NT2/D1 (cell line): ENCODE data around the gene GDPGP1.

Experiments
- DNase-seq: peaks from one replicate; pipeline ENCODE4 v3.0.0-alpha.2; 2011; ENCODE audit warnings: low read depth, low spot score
- H3K27me3 ChIP-seq: 2 replicates; pipeline ENCODE4 v1.6.0; 2011; ENCODE audit warnings: mild to moderate bottlenecking; ENCODE audit not compliant: insufficient read length, insufficient read depth
- H3K36me3 ChIP-seq: 2 replicates; pipeline ENCODE4 v1.6.1; 2011; ENCODE audit warnings: mild to moderate bottlenecking, low read length, mixed read lengths; ENCODE audit not compliant: insufficient read depth, insufficient read length
- H3K4me1 ChIP-seq: 2 replicates; pipeline ENCODE4 v1.5.1; 2011; ENCODE audit not compliant: insufficient read depth, insufficient read length
- H3K4me3 ChIP-seq: 2 replicates; pipeline ENCODE4 v1.5.1; 2011; ENCODE audit warnings: low read depth; ENCODE audit not compliant: insufficient read length
- H3K9ac ChIP-seq: 2 replicates; pipeline ENCODE4 v1.6.0; 2011; ENCODE audit warnings: low read depth; ENCODE audit not compliant: insufficient read length
- H3K9me3 ChIP-seq: 2 replicates; pipeline ENCODE4 v1.5.1; 2011; ENCODE audit warnings: mild to moderate bottlenecking, low read length; ENCODE audit not compliant: insufficient read depth
- SUZ12 ChIP-seq: IDR thresholded peaks from 2 replicates; pipeline ENCODE4 v1.6.1; 2011; ENCODE audit not compliant: insufficient read length, insufficient read depth; ENCODE audit errors: extremely low read depth
- YY1 ChIP-seq: IDR thresholded peaks from 2 replicates; pipeline ENCODE4 v1.6.1; 2011; ENCODE audit not compliant: insufficient read length, insufficient read depth
- ZNF274 ChIP-seq: IDR thresholded peaks from 2 replicates; pipeline ENCODE4 v1.6.1; 2011; ENCODE audit warnings: mild to moderate bottlenecking, low read depth, low read length

The GDPGP1 gene

GRCh38 chr15:90222547-90222946 is 11.5 kb upstream of the GDPGP1 start:
- no peak for DNase-seq
- no peaks in the 10 kb centered on the region for H3K9me3 ChIP-seq
- TF ChIP-seq SUZ12: no peak
- TF ChIP-seq YY1: no peak
- no peak for TF ChIP-seq ZNF274
- H3K36me3 ChIP-seq: peaks cover 43% of the 10 kb centered on the region
- no peaks in the 10 kb centered on the region for H3K27me3 ChIP-seq
- no peak overlapping the region for H3K9ac ChIP-seq
- H3K4me3 ChIP-seq: no peak overlapping the region
- peaks cover 11% of the 10 kb centered on the region for H3K4me1 ChIP-seq

GRCh38 chr15:90223441-90224165 is 10.4 kb upstream of the GDPGP1 start:
- TF ChIP-seq SUZ12 (no peak), YY1 (no peak), ZNF274 (no peak)
- no peaks in the 10 kb centered on the region for H3K27me3 ChIP-seq
- peaks cover 49% of the 10 kb centered on the region for H3K36me3 ChIP-seq
- H3K4me3 ChIP-seq: no peak overlapping the region
- no peaks in the 10 kb centered on the region for H3K9me3 ChIP-seq
- no peak for DNase-seq
- no peak overlapping the region for H3K9ac ChIP-seq
- peaks cover 11% of the 10 kb centered on the region for H3K4me1 ChIP-seq

GRCh38 chr15:90225047-90225446 is 9.0 kb upstream of the GDPGP1 start:
- H3K4me1 ChIP-seq: peaks cover 11% of the 10 kb centered on the region
- peaks cover 64% of the 10 kb centered on the region for H3K36me3 ChIP-seq

GRCh38 chr15:90225504-90226234 is 8.3 kb upstream of the GDPGP1 start:
- Histone ChIP-seq H3K36me3 (peaks cover 70% of the 10 kb centered on the region), H3K9me3 (no peaks in the 10 kb centered on the region), H3K27me3 (no peaks in the 10 kb centered on the region), H3K4me3 (no peak overlapping the region), H3K9ac (no peak overlapping the region), H3K4me1 (peaks cover 9% of the 10 kb centered on the region)
- DNase-seq: no peak
- TF ChIP-seq SUZ12 (no peak), YY1 (no peak), ZNF274 (no peak)

More at GRCh38 chr15:90225047-90225446, 9.0 kb upstream of the GDPGP1 start:
- no peak overlapping the region for H3K9ac ChIP-seq
- H3K9me3 ChIP-seq: no peaks in the 10 kb centered on the region
- TF ChIP-seq SUZ12 (no peak), ZNF274 (no peak)
- no peak overlapping the region for H3K4me3 ChIP-seq
- H3K27me3 ChIP-seq: no peaks in the 10 kb centered on the region
- DNase-seq: no peak

GRCh38 chr15:90227336-90227735 is 6.7 kb upstream of the GDPGP1 start:
- TF ChIP-seq ZNF274 (no peak), YY1 (no peak), SUZ12 (no peak)
- DNase-seq: no peak
- peaks cover 79% of the 10 kb centered on the region for H3K36me3 ChIP-seq
- no peaks in the 10 kb centered on the region for H3K4me1 ChIP-seq
- H3K9ac ChIP-seq: no peak overlapping the region
- H3K4me3 ChIP-seq: no peak overlapping the region
- H3K27me3 ChIP-seq: no peaks in the 10 kb centered on the region
- H3K9me3 ChIP-seq: no peaks in the 10 kb centered on the region

- no peaks in the 10 kb centered on the region for H3K4me1 ChIP-seq
These were observed 5.9 kb upstream of the GDPGP1 start for GRCh38 chr15:90227816-90228772.

GRCh38 chr15:90228960-90229359 is 5.0 kb upstream of the GDPGP1 start:
- Histone ChIP-seq H3K36me3 (peaks cover 68% of the 10 kb centered on the region), H3K27me3 (no peaks in the 10 kb centered on the region), H3K4me1 (no peaks in the 10 kb centered on the region), H3K9ac (no peak overlapping the region), H3K9me3 (no peaks in the 10 kb centered on the region), H3K4me3 (no peak overlapping the region)
- DNase-seq: no peak
- TF ChIP-seq YY1 (no peak), SUZ12 (no peak), ZNF274 (no peak)

More at GRCh38 chr15:90227816-90228772, 5.9 kb upstream of the GDPGP1 start:
- H3K9me3 ChIP-seq: no peaks in the 10 kb centered on the region
- peaks cover 77% of the 10 kb centered on the region for H3K36me3 ChIP-seq
- no peak overlapping the region for H3K9ac ChIP-seq
- H3K27me3 ChIP-seq: no peaks in the 10 kb centered on the region
- DNase-seq: no peak
- no peak overlapping the region for H3K4me3 ChIP-seq
- TF ChIP-seq YY1 (no peak), SUZ12 (no peak), ZNF274 (no peak)
